Measurements from ENCODE around the gene SSR4.

Gene SSR4

DNA sequence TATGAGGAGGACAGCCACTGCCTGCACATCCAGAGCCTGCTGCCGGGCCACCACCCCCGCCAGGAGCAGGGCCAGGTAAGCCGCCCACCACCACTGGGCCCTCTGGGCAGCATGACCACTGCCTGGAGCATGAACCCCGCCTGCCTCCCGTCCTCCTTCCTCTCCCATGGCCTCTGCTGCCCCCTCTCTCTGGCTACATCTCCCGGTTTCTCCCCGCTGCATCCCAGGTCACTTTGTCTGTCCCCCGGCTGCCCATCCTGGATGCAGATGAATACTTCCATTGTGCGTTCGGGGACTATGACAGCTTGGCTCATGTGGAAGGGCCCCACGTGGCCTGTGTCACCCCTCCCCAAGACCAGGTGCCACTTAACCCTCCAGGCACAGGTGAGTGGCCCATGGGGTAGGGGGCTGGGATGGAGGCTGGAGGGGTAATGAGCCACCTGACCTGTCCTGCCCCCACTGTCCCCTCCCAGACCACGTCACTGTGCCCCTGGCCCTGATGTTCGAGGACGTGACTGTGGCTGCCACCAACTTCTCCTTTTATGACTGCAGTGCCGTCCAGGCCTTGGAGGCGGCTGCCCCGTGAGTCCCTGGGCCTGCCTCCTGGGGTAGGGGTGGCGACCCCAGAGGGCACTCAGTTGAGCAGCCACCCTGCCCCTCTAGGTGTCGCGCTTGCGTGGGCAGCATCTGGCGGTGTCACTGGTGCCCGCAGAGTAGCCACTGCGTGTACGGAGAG, 24.4 kb upstream of the SSR4 start:
- DNase-seq: no peak

GRCh38 chrX:153770601-153771414, 23.7 kb upstream of the SSR4 start:
- DNase-seq: no peak

- no peak for DNase-seq
Measured at GRCh38 chrX:153771415-153772315, 22.8 kb upstream of the SSR4 start.

GRCh38 chrX:153772316-153773217, 21.9 kb upstream of the SSR4 start:
- DNase-seq: no peak

GRCh38 chrX:153773218-153773611, 21.3 kb upstream of the SSR4 start:
- DNase-seq: no peak

DNA sequence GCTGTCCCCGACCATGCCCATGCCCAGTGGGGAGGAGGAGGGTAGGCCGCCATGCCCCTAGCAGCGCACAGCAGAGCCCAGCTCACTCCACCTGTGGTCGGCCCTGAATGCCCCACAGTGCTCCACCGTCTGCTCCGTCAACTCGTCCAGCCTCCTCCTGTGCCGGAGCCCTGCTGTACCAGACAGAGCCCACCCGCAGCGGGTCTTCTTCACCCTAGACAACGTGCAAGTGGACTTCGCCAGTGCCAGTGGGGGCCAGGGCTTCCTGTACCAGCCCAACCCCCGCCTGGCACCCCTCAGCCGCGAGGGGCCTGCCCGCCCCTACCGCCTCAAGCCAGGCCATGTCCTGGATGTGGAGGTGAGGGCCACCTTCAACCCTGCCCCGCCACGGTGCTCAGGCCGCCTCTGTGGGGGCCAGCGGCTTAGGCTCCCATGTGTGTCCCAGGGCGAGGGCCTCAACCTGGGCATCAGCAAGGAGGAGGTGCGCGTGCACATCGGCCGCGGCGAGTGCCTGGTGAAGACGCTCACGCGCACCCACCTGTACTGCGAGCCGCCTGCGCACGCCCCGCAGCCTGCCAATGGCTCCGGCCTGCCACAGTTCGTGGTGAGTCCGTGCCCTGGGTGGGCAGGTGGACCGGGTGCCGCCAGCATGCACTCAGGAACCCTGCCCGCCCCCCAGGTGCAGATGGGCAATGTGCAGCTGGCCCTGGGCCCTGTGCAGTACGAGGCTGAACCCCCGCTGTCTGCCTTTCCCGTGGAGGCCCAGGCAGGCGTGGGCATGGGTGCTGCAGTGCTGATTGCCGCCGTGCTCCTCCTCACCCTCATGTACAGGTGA, 20.5 kb upstream of the SSR4 start:
- no peak for DNase-seq

DNA sequence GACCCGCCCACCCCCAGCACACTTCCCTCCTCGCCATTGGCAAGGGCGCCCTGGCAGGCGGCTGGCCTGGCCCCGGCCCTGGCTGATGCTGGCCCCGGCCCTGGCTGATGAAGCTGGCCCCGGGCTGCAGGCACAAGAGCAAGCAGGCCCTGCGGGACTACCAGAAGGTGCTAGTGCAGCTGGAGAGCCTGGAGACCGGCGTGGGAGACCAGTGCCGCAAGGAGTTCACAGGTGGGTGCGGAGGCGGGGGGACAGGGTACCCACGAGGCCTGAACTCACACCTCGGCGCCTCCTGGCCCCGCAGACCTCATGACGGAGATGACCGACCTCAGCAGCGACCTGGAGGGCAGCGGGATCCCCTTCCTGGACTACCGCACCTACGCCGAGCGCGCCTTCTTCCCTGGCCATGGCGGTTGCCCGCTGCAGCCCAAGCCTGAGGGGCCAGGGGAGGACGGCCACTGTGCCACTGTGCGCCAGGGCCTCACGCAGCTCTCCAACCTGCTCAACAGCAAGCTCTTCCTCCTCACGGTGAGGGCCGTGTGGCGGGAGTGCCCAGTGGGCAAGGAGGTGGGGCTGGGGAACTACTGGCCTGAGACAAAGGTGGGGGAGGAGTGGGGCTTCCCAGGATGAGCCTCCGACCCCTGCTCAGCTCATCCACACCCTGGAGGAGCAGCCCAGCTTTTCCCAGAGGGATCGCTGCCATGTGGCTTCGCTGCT, 19.7 kb upstream of the SSR4 start:
- DNase-seq: no peak

DNA sequence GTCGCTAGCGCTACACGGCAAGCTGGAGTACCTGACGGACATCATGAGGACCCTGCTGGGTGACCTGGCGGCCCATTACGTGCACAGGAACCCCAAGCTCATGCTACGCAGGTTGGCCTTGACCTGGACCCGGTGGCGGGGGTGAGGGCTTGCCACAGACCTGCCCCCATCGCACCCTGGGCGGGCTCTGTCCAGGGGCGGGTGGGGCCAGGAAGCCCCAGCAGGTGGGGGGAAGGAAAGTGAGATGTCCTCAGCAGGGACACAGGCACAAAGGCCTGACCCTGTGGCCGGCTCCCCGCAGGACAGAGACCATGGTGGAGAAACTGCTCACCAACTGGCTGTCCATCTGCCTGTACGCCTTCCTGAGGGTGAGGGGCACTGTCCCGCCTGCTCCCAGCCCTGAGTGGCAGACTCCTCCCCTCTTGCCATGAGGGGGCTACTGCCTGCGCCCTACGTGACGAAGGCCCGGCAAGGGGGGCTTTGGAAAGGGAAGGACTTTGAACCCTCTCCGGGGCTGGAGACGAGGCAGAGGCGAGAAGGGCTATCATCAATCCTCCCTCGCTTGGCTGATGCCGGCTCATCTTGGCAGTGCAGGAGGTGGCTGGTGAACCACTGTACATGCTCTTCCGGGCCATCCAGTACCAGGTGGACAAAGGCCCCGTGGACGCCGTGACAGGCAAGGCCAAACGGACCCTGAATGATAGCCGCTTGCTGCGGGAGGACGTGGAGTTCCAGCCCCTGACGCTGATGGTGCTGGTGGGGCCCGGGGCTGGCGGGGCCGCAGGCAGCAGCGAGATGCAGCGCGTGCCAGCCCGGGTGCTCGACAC, 19.0 kb upstream of the SSR4 start:
- no peak for DNase-seq

- DNase-seq: no peak
Measured at GRCh38 chrX:153776120-153776599, 18.3 kb upstream of the SSR4 start.

DNA sequence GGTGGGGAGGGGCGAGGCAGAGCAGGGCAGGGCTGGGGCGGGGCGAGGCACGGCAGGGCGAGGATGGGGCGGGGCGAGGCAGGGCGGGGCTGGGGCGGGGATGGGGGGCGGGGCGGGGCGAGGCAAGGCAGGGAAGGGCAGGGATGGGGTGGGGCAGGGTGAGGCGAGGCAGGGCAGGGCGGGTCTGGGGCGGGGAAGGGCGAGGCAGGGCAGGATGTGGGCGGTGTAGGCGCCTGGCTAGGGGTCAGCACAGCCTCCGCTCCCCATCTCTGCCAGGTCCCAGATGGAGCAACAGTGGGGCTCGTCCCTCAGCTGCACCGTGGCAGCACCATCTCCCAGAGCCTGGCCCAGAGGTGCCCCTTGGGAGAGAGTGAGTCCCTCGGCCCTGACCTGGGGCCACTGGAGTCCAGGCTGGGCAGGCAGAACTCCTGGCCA, 17.8 kb upstream of the SSR4 start:
- DNase-seq: no peak

DNA sequence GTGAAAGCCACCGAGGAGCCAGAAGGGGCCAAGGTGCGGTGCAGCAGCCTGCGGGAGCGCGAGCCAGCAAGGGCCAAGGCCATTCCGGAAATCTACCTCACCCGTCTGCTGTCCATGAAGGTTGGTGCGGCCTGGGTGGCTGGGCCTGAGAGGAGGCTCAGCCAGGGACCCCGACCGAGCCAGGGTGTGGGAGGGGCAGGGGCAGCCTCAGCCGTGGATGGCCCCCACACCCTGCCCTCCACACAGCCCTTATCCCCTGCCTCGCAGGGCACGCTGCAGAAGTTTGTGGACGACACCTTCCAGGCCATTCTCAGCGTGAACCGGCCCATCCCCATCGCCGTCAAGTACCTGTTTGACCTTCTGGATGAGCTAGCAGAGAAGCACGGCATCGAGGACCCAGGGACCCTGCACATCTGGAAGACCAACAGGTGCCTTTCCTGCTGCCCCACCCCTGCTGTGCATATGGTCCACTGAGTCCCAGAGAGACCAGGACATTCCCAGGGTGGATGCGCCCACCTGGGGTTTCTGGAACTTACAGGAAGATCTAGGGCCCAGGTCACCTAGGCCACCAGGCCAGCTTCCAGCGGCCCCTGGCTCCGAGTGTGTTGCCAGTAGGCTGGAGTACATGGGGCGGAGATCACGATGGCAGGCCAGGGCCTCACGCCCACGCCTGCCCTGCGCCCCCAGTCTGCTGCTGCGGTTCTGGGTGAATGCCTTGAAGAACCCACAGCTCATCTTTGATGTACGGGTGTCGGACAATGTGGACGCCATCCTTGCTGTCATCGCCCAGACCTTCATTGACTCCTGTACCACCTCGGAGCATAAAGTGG, 17.0 kb upstream of the SSR4 start:
- no peak for DNase-seq

GRCh38 chrX:153778181-153778580, 16.3 kb upstream of the SSR4 start:
- no peak for DNase-seq

DNA sequence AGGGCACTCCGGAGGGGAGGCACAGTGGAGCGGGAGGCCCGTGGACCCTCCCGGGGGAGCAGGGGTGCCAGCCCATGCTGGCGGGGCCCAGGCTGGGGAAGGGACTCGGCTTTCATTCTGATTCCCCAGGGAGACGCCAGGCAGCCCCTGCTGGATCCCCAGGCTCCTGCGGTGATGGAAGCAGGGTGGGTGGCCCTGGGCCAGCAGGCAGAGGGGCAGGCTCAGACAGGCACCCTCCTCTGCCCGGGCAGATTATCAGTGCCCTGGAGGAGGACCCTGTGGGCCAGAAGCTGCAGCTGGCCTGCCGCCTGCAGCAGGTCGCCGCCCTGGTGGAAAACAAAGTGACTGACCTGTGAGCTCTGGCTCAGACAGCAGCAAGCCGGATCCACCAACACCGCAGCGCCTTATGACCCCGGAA, 15.8 kb upstream of the SSR4 start:
- DNase-seq: no peak

DNA sequence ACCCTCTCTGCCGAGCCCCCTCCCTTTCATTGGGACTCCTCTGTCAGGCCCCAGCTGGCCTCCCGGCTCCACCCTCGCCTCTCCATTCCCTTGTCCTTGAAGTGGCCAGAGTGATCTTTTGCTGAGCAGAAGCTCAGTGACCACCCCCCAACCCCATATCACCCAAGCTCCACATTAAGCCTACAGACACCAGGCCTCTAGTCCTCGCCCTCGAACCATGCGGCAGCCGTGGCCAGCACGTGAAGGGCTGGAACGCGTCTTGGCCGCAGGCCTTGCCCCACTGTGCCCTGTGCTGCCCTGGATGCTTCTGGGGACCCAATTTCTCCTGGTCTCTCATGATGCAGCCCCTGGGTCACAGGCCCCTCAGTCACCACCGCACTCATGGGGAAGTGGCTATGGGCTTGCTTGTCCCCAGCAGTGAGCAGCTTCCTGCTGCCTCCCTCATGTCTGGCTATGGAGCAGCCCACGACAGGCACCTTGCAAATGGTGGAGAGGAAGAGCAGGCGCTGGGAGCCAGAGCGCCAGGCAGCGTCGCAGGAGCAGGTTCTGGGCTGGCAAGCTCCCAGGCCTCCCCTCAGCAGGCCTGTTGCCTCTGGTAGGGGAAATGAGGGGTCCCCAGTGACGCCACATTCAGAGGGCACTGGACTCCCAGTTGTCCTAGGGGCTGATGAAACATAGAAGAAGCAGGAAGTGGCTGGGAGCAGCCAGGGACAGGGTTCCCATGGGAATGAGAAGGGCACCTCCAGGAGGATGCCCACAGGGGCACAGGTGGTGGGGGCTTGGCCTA, 14.4 kb upstream of the SSR4 start:
- no peak for DNase-seq

DNA sequence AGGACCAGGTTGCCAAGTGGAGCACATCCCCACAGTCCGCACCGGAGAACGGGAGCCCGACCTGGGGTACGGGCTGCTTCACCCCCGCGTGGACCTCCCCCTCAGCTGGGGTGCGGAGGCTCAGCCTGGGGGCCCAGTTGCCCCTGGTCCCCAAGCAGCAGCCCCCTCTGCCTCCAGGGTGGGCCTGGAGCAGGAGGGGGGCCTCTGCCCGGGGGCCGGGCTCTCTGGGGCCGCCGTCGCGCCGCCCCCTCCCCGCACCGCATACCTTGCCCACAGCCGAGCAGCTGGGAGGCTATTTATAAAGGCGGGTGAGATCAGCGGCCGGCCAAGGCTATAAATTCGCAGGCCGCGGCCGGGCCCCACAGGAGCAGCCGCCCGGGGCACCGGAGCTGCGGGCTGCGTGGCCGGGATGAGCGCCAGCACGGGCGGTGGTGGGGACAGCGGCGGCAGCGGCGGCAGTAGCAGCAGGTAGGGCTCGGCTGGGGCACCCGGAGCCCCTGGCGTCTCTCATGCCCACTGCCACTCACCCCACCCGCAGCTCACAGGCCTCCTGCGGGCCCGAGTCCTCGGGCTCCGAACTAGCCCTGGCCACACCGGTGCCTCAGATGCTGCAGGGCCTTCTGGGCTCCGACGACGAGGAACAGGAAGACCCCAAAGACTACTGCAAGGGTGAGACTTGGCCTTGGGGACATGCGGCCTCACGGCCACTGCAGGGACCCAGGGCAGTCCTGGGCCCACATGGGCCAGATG, 13.6 kb upstream of the SSR4 start, which contains the start of gene SRPK3:
TSS of gene SRPK3 (plus strand) at position 364 of the 750 bp plus-strand sequence. CDS start at position 410, 46 bp downstream.
- DNase-seq: no peak

GRCh38 chrX:153781428-153782047, 12.9 kb upstream of the SSR4 start:
- DNase-seq: no peak

Measured in T-helper 9 cell (primary cell).